HCT116 (cell line): ENCODE results near the gene DHX40. TPM values are rescaled to one million over a fixed set of nuclear protein-coding genes. Genes with fewer than 3 reads are reported as not detected.

Source experiments
- ATAC-seq: fragments of 200-7000 bp; cut with Tn5 transposase; 2 replicates; pipeline ENCODE4 v1.9.1; 2020; ENCODE audit warnings: mild to moderate bottlenecking, moderate library complexity
- BruUV-seq: library from RNA; stranded (reverse); fragments of 400-500 nt; replicated peaks from 2 replicates; lab custom pipeline; 2021; lab: Mats Ljungman, UMichigan
- CTCF ChIA-PET: fragments of 300-600 bp; sonication (Branson Sonifier 250); formaldehyde crosslinking; loops from one replicate; lab custom pipeline; 2021; ENCODE audit warnings: antibody characterized with exemption; lab: Charles Lee
- POLR2A ChIA-PET: fragments of 300-600, 350-600 bp; sonication (Branson Sonifier 250); formaldehyde crosslinking; loops from one replicate; lab custom pipeline; 2021; ENCODE audit warnings: antibody characterized with exemption; lab: Charles Lee
- RAD21 ChIA-PET, 2 experiments: fragments of 300-600 bp; sonication (Branson Sonifier 250); formaldehyde crosslinking; loops; one replicate each; lab custom pipeline; 2023; ENCODE audit warnings: low total read pairs in 2 of 2; ENCODE audit not compliant: uncharacterized antibody in 2 of 2, unreplicated experiment in 2 of 2, low non-redundant PET in 1 of 2; lab: Charles Lee
- DNase-seq: peaks from one replicate; pipeline ENCODE4 v3.0.0-alpha.2; 2010; ENCODE audit warnings: low read depth, low spot score
- H2AFZ ChIP-seq: fragments of 200-600 bp; shearing (Covaris generic), sonication (generic); 2 replicates; pipeline ENCODE4 v1.6.1; 2017; ENCODE audit warnings: low read depth, mixed run types, mixed read lengths, antibody characterized with exemption, low read length; ENCODE audit not compliant: poor library complexity, severe bottlenecking
- H3K27ac ChIP-seq: 2 replicates; pipeline ENCODE4 v1.5.1; 2012; ENCODE audit warnings: low read depth, low read length
- H3K27me3 ChIP-seq: fragments of 200-600 bp; sonication (generic); 2 replicates; pipeline ENCODE4 v1.6.1; 2016; ENCODE audit warnings: mixed run types, low read length, mixed read lengths; ENCODE audit not compliant: insufficient read depth
- H3K36me3 ChIP-seq, 2 experiments: fragments of 200-500 bp in 1 of 2; fragments of 200-600 bp in 1 of 2; sonication (Bioruptor generic) in 1 of 2; sonication (generic) in 1 of 2; 2 replicates each; pipeline versions ENCODE4 v1.5.1 to v1.6.1; 2014 to 2016; ENCODE audit warnings: low read length in 2 of 2, inconsistent platforms in 1 of 2, mixed read lengths in 1 of 2, mixed run types in 1 of 2; ENCODE audit not compliant: insufficient read depth in 2 of 2, control insufficient read depth in 1 of 2
- H3K4me1 ChIP-seq, 2 experiments: fragments of 200-600 bp in 1 of 2; sonication (generic) in 1 of 2; 2 replicates each; pipeline versions ENCODE4 v1.5.1 to v1.6.1; 2012 to 2017; ENCODE audit warnings: low read length in 2 of 2, inconsistent platforms in 1 of 2, mild to moderate bottlenecking in 1 of 2, mixed read lengths in 1 of 2, mixed run types in 1 of 2, moderate library complexity in 1 of 2; ENCODE audit not compliant: insufficient read depth in 2 of 2, control insufficient read depth in 1 of 2
- H3K4me2 ChIP-seq: fragments of 200-600 bp; sonication (generic); 2 replicates; pipeline ENCODE4 v1.6.1; 2017; ENCODE audit warnings: mixed run types, low read length, mixed read lengths
- H3K4me3 ChIP-seq, 2 experiments: fragments of 200-600 bp in 1 of 2; sonication (generic) in 1 of 2; replicated peaks in 1 of 2; 2 replicates each; pipeline ENCODE4 v1.5.1; 2011 to 2016; ENCODE audit warnings: low read length in 2 of 2, control low read depth in 1 of 2, low read depth in 1 of 2, mild to moderate bottlenecking in 1 of 2, mixed read lengths in 1 of 2, mixed run types in 1 of 2
- H3K79me2 ChIP-seq: fragments of 200-600 bp; sonication (generic); 2 replicates; pipeline ENCODE4 v1.6.1; 2017; ENCODE audit warnings: mild to moderate bottlenecking, mixed run types, low read length, moderate library complexity, mixed read lengths; ENCODE audit not compliant: insufficient read depth
- H3K9ac ChIP-seq: fragments of 200-600 bp; sonication (generic); 2 replicates; pipeline ENCODE4 v1.6.1; 2016; ENCODE audit warnings: low read length, mixed read lengths
- H3K9me2 ChIP-seq: fragments of 200-600 bp; sonication (generic), shearing (Covaris generic); 2 replicates; pipeline ENCODE4 v1.6.1; 2017; ENCODE audit warnings: mixed run types, mild to moderate bottlenecking, moderate library complexity; ENCODE audit not compliant: insufficient read depth
- H3K9me3 ChIP-seq, 2 experiments: fragments of 200-500 bp in 1 of 2; fragments of 200-600 bp in 1 of 2; sonication (Bioruptor generic) in 1 of 2; sonication (generic) in 1 of 2; 2 replicates each; pipeline ENCODE4 v1.6.1; 2014 to 2017; ENCODE audit warnings: low read length in 2 of 2, mixed read lengths in 2 of 2, inconsistent platforms in 1 of 2, low read depth in 1 of 2, mild to moderate bottlenecking in 1 of 2, mixed run types in 1 of 2, moderate library complexity in 1 of 2; ENCODE audit not compliant: control insufficient read depth in 1 of 2, insufficient read depth in 1 of 2
- H4K20me1 ChIP-seq: fragments of 200-600 bp; sonication (generic), shearing (Covaris generic); 2 replicates; pipeline ENCODE4 v1.6.1; 2017; ENCODE audit warnings: mixed run types, mild to moderate bottlenecking, moderate library complexity; ENCODE audit not compliant: insufficient read depth
- CBX3 ChIP-seq: IDR thresholded peaks from 2 replicates; pipeline ENCODE4 v1.6.1; 2012; ENCODE audit warnings: low read depth
- POLR2A ChIP-seq: IDR thresholded peaks from 2 replicates; pipeline ENCODE4 v1.7.0; 2011; ENCODE audit warnings: borderline replicate concordance; ENCODE audit not compliant: insufficient read depth, insufficient read length; ENCODE audit errors: extremely low read depth
- POLR2AphosphoS5 ChIP-seq: IDR thresholded peaks from 2 replicates; pipeline ENCODE4 v1.6.1; 2011; ENCODE audit warnings: mild to moderate bottlenecking, low read depth, low read length, moderate library complexity
- RAD21 ChIP-seq: IDR thresholded peaks from 2 replicates; pipeline ENCODE4 v1.6.1; 2012; ENCODE audit warnings: low read depth, mild to moderate bottlenecking
- SIN3A ChIP-seq: IDR thresholded peaks from 2 replicates; pipeline ENCODE4 v1.6.1; 2012; ENCODE audit warnings: low read depth
- SRF ChIP-seq: IDR thresholded peaks from 2 replicates; pipeline ENCODE4 v1.6.1; 2012; ENCODE audit warnings: low read depth
- intact Hi-C: fragments of 100-400 bp; cut with micrococcal nuclease; formaldehyde crosslinking; loops from 2 replicates; pipeline ENCODE4 v1.10.0; 2022
- total RNA-seq: library from RNA; stranded (reverse); gene quantifications from one replicate; pipeline ENCODE4 v1.2.1, GENCODE V29; 2021; ENCODE audit not compliant: unreplicated experiment
- TF ChIP-seq, protein P1 (sequence below): IDR thresholded peaks from 2 replicates; pipeline ENCODE4 v1.6.1; 2011; ENCODE audit warnings: mild to moderate bottlenecking, low read length, moderate library complexity; ENCODE audit not compliant: insufficient replicate concordance; ENCODE audit errors: extremely low read depth
- TF ChIP-seq, protein P2 (sequence below): IDR thresholded peaks from 2 replicates; pipeline ENCODE4 v1.6.1; 2012; ENCODE audit warnings: low read depth

DHX40 gene
- total RNA-seq, 1 experiment from 2014 or later, result 58.7 TPM

GRCh38 chr17:59642565-59642964 is 77.2 kb downstream of the DHX40 start:
- peaks cover 67% of the 10 kb centered on the region for H4K20me1 ChIP-seq
- ATAC-seq, result no peak
- DNase-seq, result no peak
- RAD21 ChIA-PET, result no interaction called here
- no peak for TF ChIP-seq POLR2A
- TF ChIP-seq CBX3, result no peak
- TF ChIP-seq, protein P1, sequence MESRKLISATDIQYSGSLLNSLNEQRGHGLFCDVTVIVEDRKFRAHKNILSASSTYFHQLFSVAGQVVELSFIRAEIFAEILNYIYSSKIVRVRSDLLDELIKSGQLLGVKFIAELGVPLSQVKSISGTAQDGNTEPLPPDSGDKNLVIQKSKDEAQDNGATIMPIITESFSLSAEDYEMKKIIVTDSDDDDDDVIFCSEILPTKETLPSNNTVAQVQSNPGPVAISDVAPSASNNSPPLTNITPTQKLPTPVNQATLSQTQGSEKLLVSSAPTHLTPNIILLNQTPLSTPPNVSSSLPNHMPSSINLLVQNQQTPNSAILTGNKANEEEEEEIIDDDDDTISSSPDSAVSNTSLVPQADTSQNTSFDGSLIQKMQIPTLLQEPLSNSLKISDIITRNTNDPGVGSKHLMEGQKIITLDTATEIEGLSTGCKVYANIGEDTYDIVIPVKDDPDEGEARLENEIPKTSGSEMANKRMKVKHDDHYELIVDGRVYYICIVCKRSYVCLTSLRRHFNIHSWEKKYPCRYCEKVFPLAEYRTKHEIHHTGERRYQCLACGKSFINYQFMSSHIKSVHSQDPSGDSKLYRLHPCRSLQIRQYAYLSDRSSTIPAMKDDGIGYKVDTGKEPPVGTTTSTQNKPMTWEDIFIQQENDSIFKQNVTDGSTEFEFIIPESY, result no peak
- no peak for TF ChIP-seq POLR2AphosphoS5
- no peak for TF ChIP-seq SIN3A
- TF ChIP-seq SRF, result no peak
- TF ChIP-seq RAD21, result no peak
- TF ChIP-seq, protein P2, sequence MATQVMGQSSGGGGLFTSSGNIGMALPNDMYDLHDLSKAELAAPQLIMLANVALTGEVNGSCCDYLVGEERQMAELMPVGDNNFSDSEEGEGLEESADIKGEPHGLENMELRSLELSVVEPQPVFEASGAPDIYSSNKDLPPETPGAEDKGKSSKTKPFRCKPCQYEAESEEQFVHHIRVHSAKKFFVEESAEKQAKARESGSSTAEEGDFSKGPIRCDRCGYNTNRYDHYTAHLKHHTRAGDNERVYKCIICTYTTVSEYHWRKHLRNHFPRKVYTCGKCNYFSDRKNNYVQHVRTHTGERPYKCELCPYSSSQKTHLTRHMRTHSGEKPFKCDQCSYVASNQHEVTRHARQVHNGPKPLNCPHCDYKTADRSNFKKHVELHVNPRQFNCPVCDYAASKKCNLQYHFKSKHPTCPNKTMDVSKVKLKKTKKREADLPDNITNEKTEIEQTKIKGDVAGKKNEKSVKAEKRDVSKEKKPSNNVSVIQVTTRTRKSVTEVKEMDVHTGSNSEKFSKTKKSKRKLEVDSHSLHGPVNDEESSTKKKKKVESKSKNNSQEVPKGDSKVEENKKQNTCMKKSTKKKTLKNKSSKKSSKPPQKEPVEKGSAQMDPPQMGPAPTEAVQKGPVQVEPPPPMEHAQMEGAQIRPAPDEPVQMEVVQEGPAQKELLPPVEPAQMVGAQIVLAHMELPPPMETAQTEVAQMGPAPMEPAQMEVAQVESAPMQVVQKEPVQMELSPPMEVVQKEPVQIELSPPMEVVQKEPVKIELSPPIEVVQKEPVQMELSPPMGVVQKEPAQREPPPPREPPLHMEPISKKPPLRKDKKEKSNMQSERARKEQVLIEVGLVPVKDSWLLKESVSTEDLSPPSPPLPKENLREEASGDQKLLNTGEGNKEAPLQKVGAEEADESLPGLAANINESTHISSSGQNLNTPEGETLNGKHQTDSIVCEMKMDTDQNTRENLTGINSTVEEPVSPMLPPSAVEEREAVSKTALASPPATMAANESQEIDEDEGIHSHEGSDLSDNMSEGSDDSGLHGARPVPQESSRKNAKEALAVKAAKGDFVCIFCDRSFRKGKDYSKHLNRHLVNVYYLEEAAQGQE, result no peak
- H3K9me2 ChIP-seq, result no peaks in the 10 kb centered on the region
- intact Hi-C loops, result no loop called here
- H3K36me3 ChIP-seq, result peaks cover 24 to 29% of the 10 kb centered on the region in 2 experiments; a peak in 3 of 4 replicates
- CTCF ChIA-PET, result no interaction called here
- no peak overlapping the region for H3K4me2 ChIP-seq
- no peaks in the 10 kb centered on the region for H3K27me3 ChIP-seq
- H3K9me3 ChIP-seq, result no peaks in the 10 kb centered on the region
- POLR2A ChIA-PET, result interaction anchor here (2.3 kb wide), 1 partner anchor 23 kb away, joined by 8 read pairs; the partner anchor contains the start of gene CLTC
- no TSS peak for BruUV-seq
- H3K4me1 ChIP-seq, result peaks cover 8 to 10% of the 10 kb centered on the region in 2 experiments; a peak in 2 of 4 replicates
- no peak overlapping the region for H3K4me3 ChIP-seq
- peaks cover 100% of the 10 kb centered on the region for H3K79me2 ChIP-seq
- H3K27ac ChIP-seq, result no peak overlapping the region
- H3K9ac ChIP-seq, result no peak overlapping the region
- no peak overlapping the region for H2AFZ ChIP-seq
